ENCODE measurements around the gene TEKT1. TPM values are rescaled to one million over a fixed set of nuclear protein-coding genes. Genes with fewer than 3 reads are reported as not detected.
A peak's percentile ranks its signal among the peaks of the same experiment; 100 is the strongest.

TEKT1 gene
- total RNA-seq, 8 experiments from 2014 or later, result 0.05 to 17.0 (median 0.17) TPM; not detected in 3

- H3K4me1 ChIP-seq (replicated peaks in 1 of 2), result no peaks in the 10 kb centered on the region
- in situ Hi-C loops (cut with MboI; ENCODE audit: low pct_unique_long_range_greater_than_20kb in 2 of 9, low sequenced_read_pairs in 9 of 9, unreplicated experiment in 9 of 9), result no loop called here
- 0 to 100% (median 75%) methylated on average over 1 to 8 of the region's 13 CpGs for WGBS, 10 experiments
- H3K4me3 ChIP-seq, result no peak overlapping the region
- no peak for ATAC-seq (replicated peaks in 6 of 8)
- no peak overlapping the region for H3K27ac ChIP-seq
These were observed 31.0 kb downstream of the TEKT1 start for GRCh38 chr17:6800422-6801027.

DNA sequence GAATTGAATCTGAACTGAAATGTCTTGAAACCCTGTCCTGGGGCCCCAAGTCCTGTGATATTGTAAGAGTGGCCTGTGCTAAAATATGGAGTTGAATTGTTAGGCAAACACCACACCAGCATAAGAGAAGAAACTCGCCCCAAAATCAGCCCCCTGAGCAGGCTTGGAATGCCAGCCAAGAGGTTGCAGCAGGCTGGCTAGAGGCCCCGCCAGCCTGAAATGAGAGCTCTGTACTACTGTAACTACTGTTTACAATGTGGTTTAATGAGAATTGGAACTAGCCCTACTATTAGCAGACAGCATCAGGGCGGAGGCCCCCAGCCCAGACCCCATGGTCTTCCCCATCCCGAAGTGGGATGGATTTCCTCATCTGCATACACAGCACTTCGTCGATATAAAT is 31.8 kb downstream of the TEKT1 start:
- H3K4me1 ChIP-seq (replicated peaks in 1 of 2), result no peaks in the 10 kb centered on the region
- H3K4me3 ChIP-seq, result no peak overlapping the region
- ATAC-seq (replicated peaks in 6 of 8), result no peak
- 44 to 100% (median 58%) methylated on average over 1 to 3 of the region's 6 CpGs; no CpG with 5 or more reads in 5 of the 10 experiments for WGBS, 10 experiments
- H3K27ac ChIP-seq, result no peak overlapping the region
- in situ Hi-C loops (cut with MboI; ENCODE audit: low pct_unique_long_range_greater_than_20kb in 2 of 9, low sequenced_read_pairs in 9 of 9, unreplicated experiment in 9 of 9), result no loop called here

DNA sequence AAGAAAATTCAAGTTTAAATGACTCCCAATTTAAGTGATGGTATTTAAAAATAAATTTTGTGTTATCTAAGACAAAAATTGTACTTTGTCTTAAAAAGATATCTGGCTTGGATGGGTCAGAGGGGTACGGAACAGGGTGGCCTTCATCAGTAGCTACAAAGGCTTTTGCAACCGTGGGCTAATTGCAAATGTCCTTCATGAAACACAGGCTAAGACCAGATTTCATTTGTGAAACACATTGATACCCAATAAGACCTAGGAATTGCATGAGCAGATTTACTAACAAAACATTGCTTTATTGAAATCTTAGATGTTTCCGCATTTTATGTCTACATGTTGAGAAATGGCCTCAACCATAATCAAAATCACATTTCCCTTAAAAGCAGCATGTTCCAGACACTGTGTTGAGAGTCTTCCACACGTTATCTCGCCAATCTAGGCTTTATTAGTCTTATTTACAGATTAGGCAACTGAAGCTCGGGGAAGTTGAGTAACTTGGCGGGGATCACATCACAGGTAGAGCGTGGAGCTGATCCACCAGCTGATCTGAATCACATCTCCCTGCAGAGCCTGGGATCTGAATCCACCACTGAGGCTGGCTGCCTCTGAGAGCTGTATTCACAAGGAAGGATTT is 33.7 kb downstream of the TEKT1 start:
- Histone ChIP-seq H3K4me3 (no peak overlapping the region), H3K4me1 (replicated peaks in 1 of 2) (no peaks in the 10 kb centered on the region), H3K27ac (no peak overlapping the region)
- in situ Hi-C loops (cut with MboI; ENCODE audit: low pct_unique_long_range_greater_than_20kb in 2 of 9, low sequenced_read_pairs in 9 of 9, unreplicated experiment in 9 of 9), result no loop called here
- ATAC-seq (replicated peaks in 6 of 8), result no peak
- WGBS, 10 experiments, result 0 to 89% (median 69%) methylated on average over 1 to 8 of the region's 8 CpGs; no CpG with 5 or more reads in 1 of the 10 experiments

GRCh38 chr17:6796887-6797490 is 34.5 kb downstream of the TEKT1 start:
- 0 to 92% (median 73%) methylated on average over 1 to 2 of the region's 2 CpGs; no CpG with 5 or more reads in 2 of the 10 experiments for WGBS, 10 experiments
- no peaks in the 10 kb centered on the region for H3K4me1 ChIP-seq (replicated peaks in 1 of 2)
- ATAC-seq (replicated peaks in 6 of 8), result peak in 1 of 8 experiments; percentile 32
- H3K4me3 ChIP-seq, result no peak overlapping the region
- no peak overlapping the region for H3K27ac ChIP-seq
- in situ Hi-C loops (cut with MboI; ENCODE audit: low pct_unique_long_range_greater_than_20kb in 2 of 9, low sequenced_read_pairs in 9 of 9, unreplicated experiment in 9 of 9), result no loop called here

- H3K27ac ChIP-seq, result no peak overlapping the region
- H3K4me1 ChIP-seq (replicated peaks in 1 of 2), result no peaks in the 10 kb centered on the region
- no peak for ATAC-seq (replicated peaks in 6 of 8)
- in situ Hi-C loops (cut with MboI; ENCODE audit: low pct_unique_long_range_greater_than_20kb in 2 of 9, low sequenced_read_pairs in 9 of 9, unreplicated experiment in 9 of 9), result no loop called here
- no peak overlapping the region for H3K4me3 ChIP-seq
- 0 to 100% (median 56%) methylated on average over 3 to 9 of the region's 10 CpGs; no CpG with 5 or more reads in 1 of the 10 experiments for WGBS, 10 experiments
These were observed 35.3 kb downstream of the TEKT1 start for GRCh38 chr17:6796017-6796886.

DNA sequence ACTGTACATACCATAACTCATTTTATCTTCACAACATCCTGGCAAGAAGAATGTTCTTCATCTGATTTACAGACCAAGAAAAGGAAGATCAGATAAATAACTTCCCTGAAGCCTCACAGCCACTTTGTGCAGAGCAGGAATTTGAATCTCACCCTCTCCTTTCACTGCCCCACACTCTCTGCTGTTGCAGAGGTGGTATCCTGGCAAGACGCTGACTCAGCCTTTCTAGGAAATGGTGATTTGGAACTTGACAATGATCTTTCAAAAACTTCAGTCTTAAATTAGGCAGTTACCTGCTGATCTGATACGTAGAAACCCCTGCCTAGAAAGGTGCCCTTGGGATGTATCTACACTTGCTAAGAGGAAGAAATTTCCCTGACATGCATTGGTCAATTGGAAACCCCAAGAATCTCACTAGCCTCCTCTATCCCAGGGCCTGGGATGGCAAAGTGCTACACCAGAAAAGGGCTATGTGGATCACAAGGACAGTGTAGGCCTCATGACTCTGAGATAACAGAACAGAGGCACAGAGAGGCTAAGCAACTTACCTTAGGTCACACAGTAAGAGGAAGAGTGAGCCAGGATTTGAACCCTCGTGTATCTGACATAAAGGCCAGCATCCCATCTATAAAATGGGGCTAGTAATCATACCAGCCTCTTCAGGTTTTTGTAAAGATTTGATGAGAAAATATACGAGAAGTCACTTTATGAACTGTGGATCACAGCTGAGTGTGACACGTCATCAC is 37.6 kb downstream of the TEKT1 start:
- 50 to 100% (median 77%) methylated on average over 1 to 3 of the region's 5 CpGs; no CpG with 5 or more reads in 3 of the 10 experiments for WGBS, 10 experiments
- in situ Hi-C loops (cut with MboI; ENCODE audit: low pct_unique_long_range_greater_than_20kb in 2 of 9, low sequenced_read_pairs in 9 of 9, unreplicated experiment in 9 of 9), result no loop called here
- Histone ChIP-seq H3K4me3 (no peak overlapping the region), H3K27ac (no peak overlapping the region), H3K4me1 (replicated peaks in 1 of 2) (no peaks in the 10 kb centered on the region)
- no peak for ATAC-seq (replicated peaks in 6 of 8)

- WGBS, 10 experiments, result 4 to 78% (median 51%) methylated on average over 1 to 4 of the region's 4 CpGs
- in situ Hi-C loops (cut with MboI; ENCODE audit: low pct_unique_long_range_greater_than_20kb in 2 of 9, low sequenced_read_pairs in 9 of 9, unreplicated experiment in 9 of 9), result no loop called here
- Histone ChIP-seq H3K4me1 (replicated peaks in 1 of 2) (no peaks in the 10 kb centered on the region), H3K4me3 (no peak overlapping the region), H3K27ac (no peak overlapping the region)
- no peak for ATAC-seq (replicated peaks in 6 of 8)
These were observed 42.4 kb downstream of the TEKT1 start for GRCh38 chr17:6789146-6789545.

DNA sequence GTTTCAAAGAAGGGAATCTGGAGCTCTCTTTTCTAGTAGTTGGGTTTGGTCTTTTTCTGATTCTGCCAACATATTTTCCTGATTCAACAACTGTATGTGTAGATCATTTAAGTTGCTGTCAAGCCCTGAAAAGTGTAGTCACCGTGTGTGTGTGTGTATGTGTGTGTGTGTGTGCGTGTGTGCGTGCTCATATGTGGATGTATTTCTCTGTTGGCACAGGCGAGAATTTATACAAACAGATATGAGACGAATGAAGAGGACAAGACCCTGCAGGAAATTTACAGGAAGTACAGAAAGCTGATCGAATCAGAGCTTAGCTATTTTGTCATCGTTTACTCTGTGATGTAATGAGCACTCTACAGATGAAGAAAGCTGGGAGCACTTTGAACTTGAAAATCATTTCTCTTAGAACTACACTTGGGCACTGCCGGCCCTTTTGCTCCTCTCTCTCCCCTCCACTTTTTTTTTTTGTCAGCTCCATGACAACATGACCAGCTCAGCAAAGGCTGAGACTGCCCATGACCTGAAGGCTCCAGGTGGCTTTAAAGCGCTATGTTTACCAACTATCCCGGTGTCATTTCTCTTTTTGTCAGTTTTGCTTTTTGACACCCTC is 44.3 kb downstream of the TEKT1 start:
- Histone ChIP-seq H3K27ac (no peak overlapping the region), H3K4me1 (replicated peaks in 1 of 2) (no peaks in the 10 kb centered on the region), H3K4me3 (no peak overlapping the region)
- ATAC-seq (replicated peaks in 6 of 8), result peak in 2 of 8 experiments; percentile 21 to 74
- 47 to 82% (median 65%) methylated on average over 2 to 9 of the region's 10 CpGs; no CpG with 5 or more reads in 1 of the 10 experiments for WGBS, 10 experiments
- in situ Hi-C loops (cut with MboI; ENCODE audit: low pct_unique_long_range_greater_than_20kb in 2 of 9, low sequenced_read_pairs in 9 of 9, unreplicated experiment in 9 of 9), result no loop called here

- WGBS, 10 experiments, result 0 to 87% (median 60%) methylated on average over 1 to 8 of the region's 8 CpGs; no CpG with 5 or more reads in 2 of the 10 experiments
- Histone ChIP-seq H3K4me3 (no peak overlapping the region), H3K4me1 (replicated peaks in 1 of 2) (no peaks in the 10 kb centered on the region), H3K27ac (no peak overlapping the region)
- ATAC-seq (replicated peaks in 6 of 8), result no peak
- in situ Hi-C loops (cut with MboI; ENCODE audit: low pct_unique_long_range_greater_than_20kb in 2 of 9, low sequenced_read_pairs in 9 of 9, unreplicated experiment in 9 of 9), result no loop called here
These were observed 44.9 kb downstream of the TEKT1 start for GRCh38 chr17:6786618-6787017.

DNA sequence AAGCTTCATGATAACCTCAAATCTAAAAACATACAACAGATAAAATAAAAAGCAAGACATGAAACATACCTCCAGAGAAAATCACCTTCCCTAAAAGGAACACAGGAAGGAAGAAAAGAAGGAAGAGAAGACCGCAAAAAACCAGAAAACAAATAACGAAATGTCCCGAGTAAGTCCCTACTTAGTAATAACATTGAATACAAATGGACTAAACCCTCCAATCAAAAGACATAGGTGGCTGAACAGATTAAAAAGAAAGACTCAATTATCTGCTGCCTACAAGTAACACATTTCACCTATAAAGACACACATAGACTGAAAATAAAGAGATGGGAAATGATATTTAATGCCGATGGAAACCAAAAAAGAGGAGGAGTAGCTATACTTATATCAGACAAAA is 49.3 kb downstream of the TEKT1 start:
- WGBS, 10 experiments, result 83 to 96% (median 90%) methylated on average over 2 to 4 of the region's 4 CpGs
- H3K27ac ChIP-seq, result no peak overlapping the region
- no peak for ATAC-seq (replicated peaks in 6 of 8)
- in situ Hi-C loops (cut with MboI; ENCODE audit: low pct_unique_long_range_greater_than_20kb in 2 of 9, low sequenced_read_pairs in 9 of 9, unreplicated experiment in 9 of 9), result no loop called here
- H3K4me1 ChIP-seq (replicated peaks in 1 of 2), result no peaks in the 10 kb centered on the region
- no peak overlapping the region for H3K4me3 ChIP-seq

DNA sequence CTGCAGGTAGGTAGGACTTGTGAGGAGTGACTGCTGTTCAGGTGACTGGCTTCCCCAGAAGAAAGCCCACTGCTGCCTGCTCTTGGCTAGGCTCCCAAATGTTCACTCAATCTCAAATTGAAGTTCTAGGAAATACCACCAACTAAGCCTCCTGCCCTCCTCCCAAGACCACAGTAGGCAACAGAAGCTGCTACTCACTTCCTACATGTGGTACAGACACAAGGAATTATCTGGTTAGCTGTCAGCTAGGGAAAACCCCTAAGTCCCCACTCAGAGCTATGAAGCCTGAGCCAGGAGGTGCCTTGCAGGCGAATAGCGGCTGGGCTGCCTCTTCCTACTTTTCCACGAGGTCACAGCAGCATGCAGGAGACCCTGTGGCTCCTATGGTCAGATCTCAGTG is 50.6 kb downstream of the TEKT1 start:
- ATAC-seq (replicated peaks in 6 of 8), result no peak
- H3K4me3 ChIP-seq, result no peak overlapping the region
- in situ Hi-C loops (cut with MboI; ENCODE audit: low pct_unique_long_range_greater_than_20kb in 2 of 9, low sequenced_read_pairs in 9 of 9, unreplicated experiment in 9 of 9), result no loop called here
- no peak overlapping the region for H3K27ac ChIP-seq
- WGBS, 10 experiments, result 6 to 100% (median 80%) methylated on average over 1 to 3 of the region's 3 CpGs; no CpG with 5 or more reads in 3 of the 10 experiments
- H3K4me1 ChIP-seq (replicated peaks in 1 of 2), result peaks cover 0 to 3% of the 10 kb centered on the region in 2 donors

- Histone ChIP-seq H3K4me1 (replicated peaks in 1 of 2) (peaks cover 0 to 4% of the 10 kb centered on the region in 2 donors), H3K4me3 (no peak overlapping the region), H3K27ac (no peak overlapping the region)
- in situ Hi-C loops (cut with MboI; ENCODE audit: low pct_unique_long_range_greater_than_20kb in 2 of 9, low sequenced_read_pairs in 9 of 9, unreplicated experiment in 9 of 9), result no loop called here
- no peak for ATAC-seq (replicated peaks in 6 of 8)
- WGBS, 10 experiments, result 48 to 83% (median 62%) methylated on average over 1 to 6 of the region's 8 CpGs; no CpG with 5 or more reads in 1 of the 10 experiments
These were observed 51.5 kb downstream of the TEKT1 start for GRCh38 chr17:6780001-6780400.
